ENCODE results near the gene COG2. TPM values are rescaled to one million over a fixed set of nuclear protein-coding genes. Genes with fewer than 3 reads are reported as not detected.

COG2 gene
- 19.2 to 24.9 TPM (median 19.5 TPM) in 5 replicates for total RNA-seq (2022; extraction: Qiagen RNA extraction)

GRCh38 chr1:230642263-230642959, at the start of gene COG2:
TSS of gene COG2 (plus strand) at chr1:230642481. CDS start at chr1:230642607, 126 bp downstream.

GRCh38 chr1:230713915-230714764, 71.9 kb downstream of the COG2 start, which contains the start of gene AGT:
TSS of gene AGT (minus strand) at chr1:230714122. CDS start at chr1:230710823, 3,299 bp downstream.

Other genes with a start within 250 kb of the COG2 start
- gene PGBD5, start 216.1 kb upstream of the COG2 start, total RNA-seq (2022; extraction: Qiagen RNA extraction): 0.31 to 0.48 TPM (median 0.44 TPM) in 5 replicates
- gene AGT, start 71.6 kb downstream of the COG2 start, total RNA-seq (2022; extraction: Qiagen RNA extraction): 0.05 to 0.24 TPM (median 0.13 TPM) in 5 replicates
- gene CAPN9, start 104.9 kb downstream of the COG2 start, total RNA-seq (2022; extraction: Qiagen RNA extraction): not detected in 5 replicates
- 16.3 to 21.3 TPM (median 18.6 TPM) in 5 replicates for gene C1orf198, start 226.0 kb downstream of the COG2 start, total RNA-seq (2022; extraction: Qiagen RNA extraction)